Peyer's patch (tissue), 4 donors: Measurements from ENCODE around the gene LRRC8B. TPM values are rescaled to one million over a fixed set of nuclear protein-coding genes. Genes with fewer than 3 reads are reported as not detected.
A peak's percentile ranks its signal among the peaks of the same experiment; 100 is the strongest.

Experiments used
- DNase-seq, 3 donors: peaks; one replicate each; pipeline ENCODE4 v3.0.0-alpha.2; 2017 to 2019
- H3K27ac ChIP-seq, 4 donors: fragments of 200-600 bp; sonication (generic); one replicate each; pipeline ENCODE4 v1.5.1; 2016 to 2019
- H3K27me3 ChIP-seq, 2 donors: fragments of 200-600 bp; sonication (generic); one replicate each; pipeline ENCODE4 v1.5.1; 2019
- H3K36me3 ChIP-seq, 3 donors: fragments of 200-600 bp; sonication (generic); one replicate each; pipeline ENCODE4 v1.5.1; 2016 to 2019
- H3K4me1 ChIP-seq, 4 donors: fragments of 200-600 bp; sonication (generic); one replicate each; pipeline ENCODE4 v1.5.1; 2016 to 2019
- H3K4me3 ChIP-seq, 4 donors: fragments of 200-600 bp; sonication (generic); 1 replicate in 3 of 4; 2 replicates in 1 of 4; pipeline ENCODE4 v1.5.1; 2016 to 2019; ENCODE audit warnings: mild to moderate bottlenecking in 1 of 4
- H3K9me3 ChIP-seq, 4 donors: fragments of 200-600 bp; sonication (generic); one replicate each; pipeline ENCODE4 v1.5.1; 2016 to 2019; ENCODE audit warnings: mild to moderate bottlenecking in 1 of 4
- CTCF ChIP-seq, 6 experiments: fragments of 450-650 bp in 4 of 6; fragments of 200-600 bp in 2 of 6; sonication (generic) in 1 of 6; IDR thresholded peaks; one replicate each; pipeline ENCODE4 v1.5.1; 2017 to 2019; ENCODE audit warnings: antibody characterized with exemption in 6 of 6, mild to moderate bottlenecking in 3 of 6, moderate library complexity in 1 of 6
- POLR2A ChIP-seq, 2 donors: fragments of 450-650 bp; IDR thresholded peaks; one replicate each; pipeline ENCODE4 v1.5.1; 2017; ENCODE audit warnings: antibody characterized with exemption in 2 of 2, mild to moderate bottlenecking in 2 of 2, moderate library complexity in 2 of 2
- total RNA-seq, 4 donors: library from RNA; depleted of rRNA; stranded (reverse); fragments of >200 nt; gene quantifications; one replicate each; pipeline ENCODE4 v1.1.0, GENCODE V29; 2016

Gene LRRC8B
- total RNA-seq, 4 donors from 2014 or later = 5.0 to 12.1 (median 7.9) TPM

- TF ChIP-seq POLR2A (IDR thresholded peaks at IDR 0.05) (no peak), CTCF (IDR thresholded peaks at IDR 0.05) (no peak)
- Histone ChIP-seq H3K9me3 (no peaks in the 10 kb centered on the region), H3K4me3 (no peak overlapping the region), H3K27ac (peak overlapping the region; percentile 13 to 50 (median 36)), H3K4me1 (peaks cover 0 to 7% (median 2%) of the 10 kb centered on the region in 4 donors), H3K27me3 (no peaks in the 10 kb centered on the region), H3K36me3 (no peaks in the 10 kb centered on the region)
- peak in 1 of 3 donors; percentile 35 for DNase-seq
Measured at GRCh38 chr1:89552471-89553081, 27.9 kb downstream of the LRRC8B start.

GRCh38 chr1:89553157-89553556 lies 28.5 kb downstream of the LRRC8B start:
- peak overlapping the region in 1 of 4 donors; percentile 29 for H3K27ac ChIP-seq
- H3K27me3 ChIP-seq = no peaks in the 10 kb centered on the region
- H3K36me3 ChIP-seq = no peaks in the 10 kb centered on the region
- peaks cover 0 to 7% (median 2%) of the 10 kb centered on the region in 4 donors for H3K4me1 ChIP-seq
- H3K4me3 ChIP-seq = no peak overlapping the region
- TF ChIP-seq POLR2A (IDR thresholded peaks at IDR 0.05) (no peak), CTCF (IDR thresholded peaks at IDR 0.05) (no peak)
- DNase-seq = no peak
- H3K9me3 ChIP-seq = no peaks in the 10 kb centered on the region

DNA sequence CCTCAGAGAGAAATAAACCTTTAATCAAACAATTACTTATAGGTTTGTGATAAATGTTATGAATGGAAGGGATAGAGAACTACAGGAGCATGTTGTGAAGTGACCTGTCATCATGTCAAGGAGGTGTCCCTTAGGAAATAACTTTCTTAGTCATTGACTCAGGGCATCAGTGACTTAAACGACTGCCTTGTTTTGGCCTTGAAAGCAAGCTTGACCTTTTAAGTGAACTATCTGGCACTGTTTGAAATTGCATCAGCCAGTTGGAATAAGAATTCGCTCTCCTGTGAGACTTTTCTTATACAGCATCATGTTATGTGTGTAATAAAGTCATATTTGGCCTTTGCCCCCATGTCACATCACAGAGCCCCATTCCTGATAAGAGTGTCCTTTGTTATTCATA lies 30.9 kb downstream of the LRRC8B start:
- TF ChIP-seq CTCF (IDR thresholded peaks at IDR 0.05) (no peak), POLR2A (IDR thresholded peaks at IDR 0.05) (no peak)
- DNase-seq = no peak
- Histone ChIP-seq H3K9me3 (no peaks in the 10 kb centered on the region), H3K27me3 (no peaks in the 10 kb centered on the region), H3K36me3 (no peaks in the 10 kb centered on the region), H3K4me1 (peaks cover 0 to 7% (median 2%) of the 10 kb centered on the region in 4 donors), H3K4me3 (no peak overlapping the region), H3K27ac (no peak overlapping the region)

GRCh38 chr1:89556726-89557444 lies 32.3 kb downstream of the LRRC8B start:
- peak overlapping the region in 1 of 4 donors; percentile 0 for H3K27ac ChIP-seq
- H3K4me1 ChIP-seq = peaks cover 0 to 7% (median 2%) of the 10 kb centered on the region in 4 donors
- no peaks in the 10 kb centered on the region for H3K9me3 ChIP-seq
- no peak for TF ChIP-seq POLR2A (IDR thresholded peaks at IDR 0.05)
- no peaks in the 10 kb centered on the region for H3K36me3 ChIP-seq
- no peak overlapping the region for H3K4me3 ChIP-seq
- DNase-seq = no peak
- H3K27me3 ChIP-seq = no peaks in the 10 kb centered on the region

DNA sequence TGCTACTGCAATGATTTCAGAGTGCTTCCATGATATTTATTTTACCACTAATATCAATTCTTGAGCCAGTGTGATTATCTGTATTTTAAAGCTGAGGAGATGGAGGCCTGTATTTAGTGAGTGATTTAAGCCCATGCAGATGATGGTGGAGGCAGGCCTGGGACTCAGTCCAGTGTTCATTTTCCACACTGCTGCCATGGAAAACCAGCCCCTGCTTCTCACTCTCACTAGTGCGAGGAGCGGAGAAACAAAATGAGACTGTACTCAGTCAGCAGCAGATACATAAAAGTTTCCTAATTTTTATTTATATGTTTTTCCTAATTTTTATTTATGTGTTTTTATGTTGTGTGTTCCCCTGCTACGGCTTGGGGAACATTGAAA lies 32.8 kb downstream of the LRRC8B start:
- H3K36me3 ChIP-seq = no peaks in the 10 kb centered on the region
- H3K9me3 ChIP-seq = no peaks in the 10 kb centered on the region
- no peaks in the 10 kb centered on the region for H3K27me3 ChIP-seq
- H3K4me1 ChIP-seq = peaks cover 0 to 7% (median 0%) of the 10 kb centered on the region in 4 donors
- no peak overlapping the region for H3K4me3 ChIP-seq
- H3K27ac ChIP-seq = no peak overlapping the region
- TF ChIP-seq CTCF (IDR thresholded peaks at IDR 0.05) (no peak), POLR2A (IDR thresholded peaks at IDR 0.05) (no peak)
- DNase-seq = no peak

DNA sequence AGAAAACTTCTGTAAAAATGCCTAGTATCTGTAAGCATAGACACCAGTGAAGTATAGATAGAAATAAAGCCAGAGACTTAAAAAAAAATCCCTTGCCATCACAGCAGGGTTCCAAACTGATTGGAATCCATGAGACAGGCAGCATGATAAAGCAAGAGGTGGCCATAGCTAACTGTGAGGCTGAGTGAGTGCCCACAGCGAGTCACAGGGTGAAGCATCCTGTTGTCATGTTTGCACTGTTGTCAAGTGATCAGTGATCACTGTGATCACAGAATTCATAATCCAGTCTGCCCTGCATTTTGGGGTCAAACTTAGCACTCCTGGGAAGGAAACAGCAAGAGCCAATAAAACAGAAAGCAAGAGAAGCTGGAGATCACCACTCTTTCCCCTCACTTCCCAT lies 33.3 kb downstream of the LRRC8B start:
- H3K4me3 ChIP-seq = no peak overlapping the region
- peaks cover 0 to 5% (median 0%) of the 10 kb centered on the region in 4 donors for H3K4me1 ChIP-seq
- TF ChIP-seq CTCF (IDR thresholded peaks at IDR 0.05) (no peak), POLR2A (IDR thresholded peaks at IDR 0.05) (no peak)
- no peak for DNase-seq
- no peaks in the 10 kb centered on the region for H3K36me3 ChIP-seq
- no peaks in the 10 kb centered on the region for H3K9me3 ChIP-seq
- H3K27ac ChIP-seq = no peak overlapping the region
- no peaks in the 10 kb centered on the region for H3K27me3 ChIP-seq
